Fibroblast of pulmonary artery (primary cell): ENCODE data around the gene FHIT.

Experiments used
- DNase-seq: peaks from one replicate; pipeline ENCODE4 v3.0.0-alpha.2; 2010; ENCODE audit warnings: low read depth
- H3K4me3 ChIP-seq: replicated peaks from 2 replicates; pipeline ENCODE4 v1.5.1; 2011; ENCODE audit warnings: low read depth, mild to moderate bottlenecking, control low read depth, low read length, moderate library complexity
- TF ChIP-seq, protein P1 (sequence below): IDR thresholded peaks from 2 replicates; pipeline ENCODE4 v1.5.1; 2011; ENCODE audit warnings: mild to moderate bottlenecking, control low read depth, low read length, inconsistent platforms; ENCODE audit errors: missing control alignments

Gene FHIT

DNA sequence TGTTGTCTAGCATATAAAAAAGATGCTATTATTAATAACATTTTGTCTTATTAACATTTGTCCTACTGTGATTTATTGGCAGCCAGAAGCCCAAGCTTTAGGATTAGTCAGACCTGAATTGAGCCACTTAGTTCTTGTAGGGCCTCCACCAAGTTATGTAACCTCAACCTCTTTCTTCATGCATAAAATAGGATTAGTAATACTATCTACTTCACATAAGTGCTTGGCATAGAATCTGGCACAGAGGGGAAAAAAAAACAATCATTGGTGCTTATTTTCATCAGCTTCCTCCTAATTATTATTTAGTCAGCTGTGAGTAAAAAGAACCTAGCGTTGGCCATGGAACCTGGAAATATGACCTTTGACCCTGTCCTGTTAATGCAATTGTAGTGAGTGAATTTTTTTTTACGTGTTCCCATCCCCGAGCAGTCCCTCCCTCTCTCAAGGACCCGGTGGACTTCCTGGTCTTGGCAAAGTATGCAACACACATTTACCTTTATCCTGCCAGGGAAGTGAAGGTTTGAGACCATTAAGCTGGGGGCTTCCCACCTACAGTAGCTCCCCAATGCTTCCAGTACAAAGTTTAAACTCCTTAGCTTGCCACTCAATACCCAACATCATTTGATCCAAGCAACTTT lies 136.8 kb downstream of the FHIT start:
- H3K4me3 ChIP-seq: no peak overlapping the region
- TF ChIP-seq, protein P1, sequence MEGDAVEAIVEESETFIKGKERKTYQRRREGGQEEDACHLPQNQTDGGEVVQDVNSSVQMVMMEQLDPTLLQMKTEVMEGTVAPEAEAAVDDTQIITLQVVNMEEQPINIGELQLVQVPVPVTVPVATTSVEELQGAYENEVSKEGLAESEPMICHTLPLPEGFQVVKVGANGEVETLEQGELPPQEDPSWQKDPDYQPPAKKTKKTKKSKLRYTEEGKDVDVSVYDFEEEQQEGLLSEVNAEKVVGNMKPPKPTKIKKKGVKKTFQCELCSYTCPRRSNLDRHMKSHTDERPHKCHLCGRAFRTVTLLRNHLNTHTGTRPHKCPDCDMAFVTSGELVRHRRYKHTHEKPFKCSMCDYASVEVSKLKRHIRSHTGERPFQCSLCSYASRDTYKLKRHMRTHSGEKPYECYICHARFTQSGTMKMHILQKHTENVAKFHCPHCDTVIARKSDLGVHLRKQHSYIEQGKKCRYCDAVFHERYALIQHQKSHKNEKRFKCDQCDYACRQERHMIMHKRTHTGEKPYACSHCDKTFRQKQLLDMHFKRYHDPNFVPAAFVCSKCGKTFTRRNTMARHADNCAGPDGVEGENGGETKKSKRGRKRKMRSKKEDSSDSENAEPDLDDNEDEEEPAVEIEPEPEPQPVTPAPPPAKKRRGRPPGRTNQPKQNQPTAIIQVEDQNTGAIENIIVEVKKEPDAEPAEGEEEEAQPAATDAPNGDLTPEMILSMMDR: no peak

DNA sequence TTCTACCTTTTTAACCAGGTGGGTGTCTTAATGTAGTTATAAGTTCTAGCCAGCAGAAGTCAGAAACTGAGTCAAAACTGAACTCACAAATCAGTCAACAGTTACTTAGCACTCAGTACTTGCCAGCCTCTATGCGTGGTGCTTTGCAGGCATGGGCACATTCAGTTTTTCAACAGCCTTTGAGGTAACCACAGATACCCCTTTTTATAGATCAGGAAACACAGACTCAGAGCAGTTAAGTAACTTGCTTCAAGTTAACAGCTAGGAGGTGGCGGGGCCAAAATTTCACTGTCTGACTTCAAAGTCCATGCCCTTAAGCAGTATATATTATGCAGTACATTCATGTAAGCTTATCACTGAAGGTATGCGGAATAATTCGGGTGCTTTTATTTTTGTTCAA lies 139.4 kb downstream of the FHIT start:
- TF ChIP-seq, protein P1: no peak
- H3K4me3 ChIP-seq: no peak overlapping the region
- DNase-seq: no peak

More for the DNA sequence above, 136.8 kb downstream of the FHIT start:
- DNase-seq: no peak

DNA sequence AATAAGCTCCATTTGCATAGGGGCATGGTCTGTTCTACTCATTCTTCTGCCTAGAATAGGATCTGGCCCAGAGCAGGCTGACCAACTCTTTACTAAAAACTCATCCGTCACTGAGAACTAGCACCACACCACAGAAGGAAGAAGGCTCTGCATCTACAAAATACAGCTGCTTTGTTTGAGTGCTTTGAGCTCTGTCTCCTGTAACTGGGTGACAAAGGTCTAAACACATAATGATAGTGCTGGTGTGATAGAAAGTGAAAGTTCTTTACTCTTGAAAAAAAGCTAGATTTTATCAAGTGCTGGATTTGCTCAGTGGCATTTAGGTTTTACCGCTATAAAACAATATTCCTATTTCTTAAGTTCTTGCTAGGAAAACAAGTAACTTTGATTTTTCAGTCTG lies 140.7 kb downstream of the FHIT start:
- DNase-seq: no peak

DNA sequence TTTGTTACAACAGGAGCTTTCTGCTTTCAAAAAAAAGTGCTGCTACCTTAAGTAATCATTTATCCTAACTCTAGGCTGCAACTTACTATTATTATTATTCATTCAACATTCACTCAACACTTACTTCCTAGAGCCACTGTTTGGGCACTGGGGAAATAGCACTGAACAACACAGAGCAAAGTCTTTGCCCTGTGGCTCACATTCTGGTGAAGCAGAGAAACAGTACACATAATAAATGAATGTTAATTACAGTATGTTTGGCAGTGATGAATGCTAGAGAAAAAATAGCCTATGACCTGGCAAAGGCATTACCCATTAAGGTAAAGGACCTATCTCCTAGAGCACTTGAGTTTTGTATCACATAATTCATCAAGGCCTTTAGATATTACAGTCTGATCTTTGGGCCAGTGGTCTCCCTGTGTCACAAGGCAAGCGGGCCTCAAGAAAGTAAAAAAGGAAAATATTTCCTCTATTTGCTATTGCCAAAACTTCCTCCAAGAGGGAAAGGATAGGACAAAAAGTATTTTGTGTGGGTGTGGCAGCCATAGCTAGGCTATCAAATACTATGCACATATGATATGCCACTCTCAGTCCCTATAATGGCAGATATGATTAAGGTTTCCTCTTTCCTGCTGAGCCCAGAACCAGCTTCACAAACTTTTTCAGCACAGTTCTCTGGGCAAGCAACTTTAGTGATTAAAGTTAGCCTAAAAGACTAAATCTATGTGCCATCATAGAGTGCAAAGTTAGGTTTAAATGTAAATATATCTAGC lies 142.8 kb downstream of the FHIT start:
- H3K4me3 ChIP-seq: no peak overlapping the region
- TF ChIP-seq, protein P1: no peak
- no peak for DNase-seq

More for the DNA sequence above, 140.7 kb downstream of the FHIT start:
- TF ChIP-seq, protein P1: no peak
- H3K4me3 ChIP-seq: no peak overlapping the region

DNA sequence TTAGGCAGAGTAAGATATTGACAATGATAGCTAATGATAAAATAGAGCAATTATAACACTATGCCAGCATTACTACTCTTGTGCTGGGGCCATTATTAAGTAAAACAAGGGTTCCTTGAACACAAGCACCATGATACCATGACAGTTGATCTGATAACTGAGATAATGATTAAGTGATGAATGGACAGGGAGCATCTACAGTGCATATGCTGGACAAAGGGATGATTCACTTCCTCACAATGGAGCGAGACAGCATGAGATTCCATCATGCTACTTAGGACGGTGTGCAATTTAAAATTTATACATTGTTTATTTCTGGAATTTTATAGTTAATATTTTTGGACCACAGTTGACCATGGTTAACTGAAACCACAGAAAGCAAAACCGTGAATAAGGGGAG lies 156.6 kb downstream of the FHIT start:
- no peak for DNase-seq
- no peak overlapping the region for H3K4me3 ChIP-seq
- TF ChIP-seq, protein P1: no peak

DNA sequence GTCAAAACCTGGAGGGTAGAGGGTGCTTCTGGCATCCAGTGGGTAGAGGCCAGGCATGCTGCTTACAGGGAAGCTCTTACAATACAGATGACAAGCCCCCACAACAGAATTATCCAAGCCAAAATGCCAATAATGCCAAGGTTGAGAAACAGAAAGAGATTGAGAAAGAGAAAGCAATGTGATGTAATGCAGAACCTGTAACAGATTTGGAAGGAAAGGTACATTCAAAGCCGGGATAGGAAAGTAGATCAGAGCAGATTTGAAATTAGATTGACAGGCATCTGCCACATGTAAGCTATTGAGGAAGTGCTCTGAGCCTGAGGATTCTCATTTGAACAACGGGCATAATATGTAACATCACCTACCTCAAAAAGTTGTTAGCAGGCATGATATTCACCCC lies 157.9 kb downstream of the FHIT start:
- TF ChIP-seq, protein P1: no peak

More for the DNA sequence above, 157.9 kb downstream of the FHIT start:
- H3K4me3 ChIP-seq: no peak overlapping the region
- DNase-seq: no peak
